Kidney epithelial cell (primary cell): ENCODE data around the gene YEATS4. TPM values are rescaled to one million over a fixed set of nuclear protein-coding genes. Genes with fewer than 3 reads are reported as not detected.

Experiments used
- DNase-seq: peaks from one replicate; pipeline ENCODE4 v3.0.0-alpha.2; 2010; ENCODE audit warnings: low read depth
- H3K27me3 ChIP-seq: 2 replicates; pipeline ENCODE4 v1.6.0; 2011; ENCODE audit warnings: low read length; ENCODE audit not compliant: control insufficient read depth, insufficient read depth
- H3K36me3 ChIP-seq: 2 replicates; pipeline ENCODE4 v1.5.1; 2011; ENCODE audit warnings: low read length; ENCODE audit not compliant: control insufficient read depth, insufficient read depth
- H3K4me3 ChIP-seq: 2 replicates; pipeline ENCODE4 v1.5.1; 2011; ENCODE audit warnings: low read depth, mild to moderate bottlenecking, control low read depth, low read length
- total RNA-seq: library from RNA; depleted of rRNA; stranded (reverse); fragments of >200 nt; gene quantifications from 2 replicates; pipeline ENCODE4 v1.2.3, GENCODE V29; 2015
- TF ChIP-seq, protein P1 (sequence below): IDR thresholded peaks from 2 replicates; pipeline ENCODE4 v1.5.1; 2011; ENCODE audit warnings: mild to moderate bottlenecking, moderate library complexity, low read length, control low read depth, inconsistent platforms; ENCODE audit not compliant: insufficient read depth, poor library complexity, severe bottlenecking

YEATS4 gene
- total RNA-seq, 1 donor from 2014 or later: 55.6 TPM

DNA sequence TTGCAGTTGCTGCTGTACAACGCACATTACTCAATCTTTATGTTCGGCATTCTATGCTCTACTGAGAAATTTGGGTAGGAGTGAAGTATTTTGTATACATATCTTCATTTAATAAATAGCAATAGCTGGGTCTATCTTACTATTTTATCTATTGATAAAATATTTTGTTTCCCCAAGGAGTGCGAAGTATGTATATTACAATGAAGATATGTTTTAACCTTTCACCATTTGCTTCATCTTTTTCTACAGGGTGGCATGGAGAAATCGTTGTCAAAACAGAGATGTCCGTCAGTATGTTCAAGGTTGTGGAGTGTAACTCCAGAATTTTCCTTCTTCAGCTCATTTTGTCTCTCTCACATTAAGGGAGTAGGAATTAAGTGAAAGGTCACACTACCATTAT lies 6.6 kb upstream of the YEATS4 start:
- Histone ChIP-seq H3K27me3 (no peaks in the 10 kb centered on the region), H3K4me3 (no peak overlapping the region), H3K36me3 (no peaks in the 10 kb centered on the region)
- no peak for DNase-seq
- TF ChIP-seq, protein P1, sequence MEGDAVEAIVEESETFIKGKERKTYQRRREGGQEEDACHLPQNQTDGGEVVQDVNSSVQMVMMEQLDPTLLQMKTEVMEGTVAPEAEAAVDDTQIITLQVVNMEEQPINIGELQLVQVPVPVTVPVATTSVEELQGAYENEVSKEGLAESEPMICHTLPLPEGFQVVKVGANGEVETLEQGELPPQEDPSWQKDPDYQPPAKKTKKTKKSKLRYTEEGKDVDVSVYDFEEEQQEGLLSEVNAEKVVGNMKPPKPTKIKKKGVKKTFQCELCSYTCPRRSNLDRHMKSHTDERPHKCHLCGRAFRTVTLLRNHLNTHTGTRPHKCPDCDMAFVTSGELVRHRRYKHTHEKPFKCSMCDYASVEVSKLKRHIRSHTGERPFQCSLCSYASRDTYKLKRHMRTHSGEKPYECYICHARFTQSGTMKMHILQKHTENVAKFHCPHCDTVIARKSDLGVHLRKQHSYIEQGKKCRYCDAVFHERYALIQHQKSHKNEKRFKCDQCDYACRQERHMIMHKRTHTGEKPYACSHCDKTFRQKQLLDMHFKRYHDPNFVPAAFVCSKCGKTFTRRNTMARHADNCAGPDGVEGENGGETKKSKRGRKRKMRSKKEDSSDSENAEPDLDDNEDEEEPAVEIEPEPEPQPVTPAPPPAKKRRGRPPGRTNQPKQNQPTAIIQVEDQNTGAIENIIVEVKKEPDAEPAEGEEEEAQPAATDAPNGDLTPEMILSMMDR: no peak

DNA sequence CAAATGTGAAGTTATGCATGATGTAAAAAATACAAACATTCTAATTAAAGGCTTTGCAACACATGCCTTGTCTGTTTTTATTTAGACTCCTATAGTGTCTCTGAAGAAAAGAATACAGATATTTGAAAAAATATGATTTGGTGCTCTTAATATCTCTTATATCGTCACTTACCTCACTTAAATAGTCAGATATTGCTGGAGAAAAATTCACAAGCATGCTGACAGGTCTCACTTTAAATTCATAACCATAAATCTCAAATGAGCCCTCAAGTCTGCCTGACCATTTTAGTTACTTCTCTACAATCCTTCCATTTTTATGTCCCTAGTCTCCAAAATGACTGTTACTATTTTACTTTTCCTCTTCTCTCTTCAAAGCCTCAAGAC lies 5.4 kb upstream of the YEATS4 start:
- TF ChIP-seq, protein P1: no peak
- Histone ChIP-seq H3K4me3 (no peak overlapping the region), H3K27me3 (no peaks in the 10 kb centered on the region), H3K36me3 (no peaks in the 10 kb centered on the region)
- no peak for DNase-seq

DNA sequence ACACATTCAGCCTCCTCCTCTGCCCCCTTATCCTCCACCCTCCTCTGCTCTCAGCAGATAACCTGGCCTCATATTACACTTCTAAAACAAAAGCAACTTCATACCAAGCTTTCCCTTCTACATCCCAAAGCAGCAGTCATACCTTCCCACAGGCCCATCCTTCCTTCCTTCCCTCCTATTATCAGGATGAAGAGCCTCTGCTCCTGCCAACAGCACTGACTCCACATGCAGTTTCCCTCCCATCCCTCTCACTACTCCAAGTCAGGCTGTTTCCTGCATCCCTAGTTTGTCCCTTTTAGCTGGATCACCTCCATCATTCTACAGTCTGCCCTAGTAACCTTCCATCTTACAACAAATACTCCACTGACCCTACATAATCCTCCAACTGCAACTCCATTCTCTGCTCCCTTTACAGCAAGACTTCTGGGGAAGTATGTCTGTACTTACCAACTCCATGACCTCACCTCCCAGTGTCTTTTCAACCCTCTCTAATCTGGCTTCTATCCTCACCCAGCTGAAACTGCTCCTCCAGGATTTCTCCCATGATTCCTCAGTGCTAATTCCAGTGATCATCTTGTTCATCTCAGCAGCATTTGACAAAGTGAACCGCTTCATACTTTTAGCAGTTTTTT lies 4.9 kb upstream of the YEATS4 start:
- no peaks in the 10 kb centered on the region for H3K27me3 ChIP-seq
- H3K4me3 ChIP-seq: no peak overlapping the region
- DNase-seq: no peak
- H3K36me3 ChIP-seq: no peaks in the 10 kb centered on the region
- TF ChIP-seq, protein P1: no peak

DNA sequence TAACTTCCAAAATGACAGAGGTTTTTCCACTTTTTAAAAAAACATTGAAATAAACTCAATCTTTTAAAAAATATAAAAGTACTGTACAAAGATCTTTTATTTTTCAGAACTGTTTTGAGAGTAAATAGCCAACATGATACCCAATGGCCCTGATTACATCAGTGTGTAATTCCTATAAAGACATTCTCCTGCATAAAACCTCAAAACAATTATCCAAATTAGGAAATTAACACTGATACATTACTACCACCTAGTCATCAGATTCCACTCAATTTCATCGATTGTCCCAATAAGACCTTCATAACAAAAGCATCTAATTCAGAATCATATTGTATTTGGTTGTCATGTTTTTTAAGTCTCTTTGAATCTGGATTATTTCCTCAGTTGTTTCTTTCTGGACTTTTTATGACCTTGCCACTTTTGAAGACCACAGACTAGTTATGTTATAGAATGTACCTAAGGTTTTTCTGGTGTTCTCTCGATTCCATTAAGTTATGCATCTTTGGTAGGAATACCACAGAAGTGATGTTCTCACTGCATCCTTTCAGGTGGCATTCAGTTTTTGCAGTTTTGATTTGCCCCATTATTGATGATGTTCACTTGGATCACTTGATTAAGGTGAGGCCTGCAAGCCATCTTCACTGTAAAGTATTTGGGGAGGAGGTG lies 4.0 kb upstream of the YEATS4 start:
- Histone ChIP-seq H3K36me3 (no peaks in the 10 kb centered on the region), H3K4me3 (no peak overlapping the region), H3K27me3 (no peaks in the 10 kb centered on the region)
- TF ChIP-seq, protein P1: no peak
- no peak for DNase-seq

DNA sequence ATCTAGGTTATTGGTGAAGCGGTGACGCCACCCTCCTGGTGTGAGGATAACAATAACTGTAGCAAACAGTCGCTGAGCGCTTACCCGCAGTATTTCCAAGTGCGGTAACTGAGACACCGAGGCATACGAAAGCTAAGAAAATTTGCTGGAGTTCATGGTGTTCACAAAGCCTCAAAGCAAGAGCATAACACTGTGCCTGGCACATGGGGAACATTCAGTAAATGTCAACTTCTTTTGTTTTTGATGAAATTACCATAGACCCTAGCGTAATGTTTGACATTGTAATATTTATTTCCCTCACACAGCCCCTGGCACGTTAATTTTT lies 767 bp downstream of the YEATS4 start:
- DNase-seq: no peak
- TF ChIP-seq, protein P1: no peak
- H3K27me3 ChIP-seq: no peaks in the 10 kb centered on the region
- H3K4me3 ChIP-seq: peak overlapping the region; percentile 79
- H3K36me3 ChIP-seq: no peaks in the 10 kb centered on the region

DNA sequence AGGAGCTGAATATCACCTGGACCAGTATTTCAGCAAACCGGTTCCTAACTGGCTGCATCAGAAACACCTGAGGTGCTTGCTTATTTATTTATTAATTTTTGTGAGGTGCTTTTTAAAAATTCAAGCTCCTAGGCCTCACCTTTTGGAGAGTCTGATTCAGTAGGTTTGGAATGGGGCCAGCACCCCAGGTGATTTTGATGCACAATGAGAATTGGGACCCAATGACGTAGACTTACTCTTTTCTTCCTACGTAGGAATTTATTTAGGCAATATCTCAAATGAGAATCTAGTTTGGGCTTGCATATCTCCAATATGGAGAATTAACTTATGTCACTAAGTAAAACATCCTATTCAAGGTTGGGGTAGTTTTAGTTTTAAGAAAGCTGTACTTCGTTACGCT lies 7.3 kb downstream of the YEATS4 start:
- Histone ChIP-seq H3K36me3 (no peaks in the 10 kb centered on the region), H3K4me3 (no peak overlapping the region), H3K27me3 (no peaks in the 10 kb centered on the region)
- TF ChIP-seq, protein P1: no peak
- no peak for DNase-seq
